SK-N-SH (cell line): ENCODE results near the gene ACP5.

Experiments used
- CTCF ChIP-seq: fragments of 200-600 bp; sonication (generic); IDR thresholded peaks from 2 replicates; pipeline ENCODE4 v1.6.1; 2017; ENCODE audit warnings: antibody characterized with exemption, mild to moderate bottlenecking, moderate library complexity
- ZBTB33 ChIP-seq: IDR thresholded peaks from 2 replicates; pipeline ENCODE4 v1.4.0; 2012; ENCODE audit warnings: low read depth, borderline replicate concordance

GRCh38 chr19:11540645-11541044, 36.8 kb downstream of the ACP5 start:
- TF ChIP-seq CTCF (no peak), ZBTB33 (no peak)
